ENCODE data around the gene HYAL3. TPM values are rescaled to one million over a fixed set of nuclear protein-coding genes. Genes with fewer than 3 reads are reported as not detected.

HYAL3 gene
- total and polyA plus RNA-seq, 2 of the 13 experiments (the other 11 are each of a cell fraction or from before 2014, with no cell fraction given) = 5.5 to 10.4 TPM

- TF ChIP-seq NFKBIZ (CRISPR knock-in tag; IDR thresholded peaks at IDR 0.05) = 0 out of 2 replicates have a peak, but pooled peaks have one; percentile 31
- TF ChIP-seq REL (CRISPR knock-in tag; conservative IDR thresholded peaks at IDR 0.05) = no peak
- TF ChIP-seq HNRNPH1 (optimal IDR thresholded peaks at IDR 0.05; ENCODE audit: low read depth, low read length) = no peak
- TF ChIP-seq ZNF20 (CRISPR knock-in tag; IDR thresholded peaks at IDR 0.05) = no peak
- no peak for TF ChIP-seq KLF15 (CRISPR knock-in tag; IDR thresholded peaks at IDR 0.05; ENCODE audit: borderline replicate concordance)
- TF ChIP-seq NR2F6 (IDR thresholded peaks at IDR 0.05) = no peak
- no peak for TF ChIP-seq NR2F6 (CRISPR knock-in tag; IDR thresholded peaks at IDR 0.05)
- no peak for TF ChIP-seq CCAR2 (optimal IDR thresholded peaks at IDR 0.05; ENCODE audit: low read depth, low read length)
- peak; percentile 97 for TF ChIP-seq AGO1 (IDR thresholded peaks at IDR 0.05; ENCODE audit: low read depth, low read length, poor library complexity, severe bottlenecking)
- TF ChIP-seq CHD2 (IDR thresholded peaks at IDR 0.05; ENCODE audit: low read depth, low read length) = peak; percentile 53; the same call in 1 of the 2 replicates
- TF ChIP-seq ZNF569 (CRISPR knock-in tag; IDR thresholded peaks at IDR 0.05; ENCODE audit: borderline replicate concordance) = no peak
- no peak for TF ChIP-seq JARID2 (CRISPR knock-in tag; IDR thresholded peaks at IDR 0.05; ENCODE audit: insufficient replicate concordance)
- TF ChIP-seq FOXC1 (CRISPR knock-in tag; IDR thresholded peaks at IDR 0.05; ENCODE audit: borderline replicate concordance) = no peak
- peak; percentile 57; the same call in 1 of the 2 replicates for TF ChIP-seq SIN3B (IDR thresholded peaks at IDR 0.05; ENCODE audit: low read length)
- TF ChIP-seq, protein P1, sequence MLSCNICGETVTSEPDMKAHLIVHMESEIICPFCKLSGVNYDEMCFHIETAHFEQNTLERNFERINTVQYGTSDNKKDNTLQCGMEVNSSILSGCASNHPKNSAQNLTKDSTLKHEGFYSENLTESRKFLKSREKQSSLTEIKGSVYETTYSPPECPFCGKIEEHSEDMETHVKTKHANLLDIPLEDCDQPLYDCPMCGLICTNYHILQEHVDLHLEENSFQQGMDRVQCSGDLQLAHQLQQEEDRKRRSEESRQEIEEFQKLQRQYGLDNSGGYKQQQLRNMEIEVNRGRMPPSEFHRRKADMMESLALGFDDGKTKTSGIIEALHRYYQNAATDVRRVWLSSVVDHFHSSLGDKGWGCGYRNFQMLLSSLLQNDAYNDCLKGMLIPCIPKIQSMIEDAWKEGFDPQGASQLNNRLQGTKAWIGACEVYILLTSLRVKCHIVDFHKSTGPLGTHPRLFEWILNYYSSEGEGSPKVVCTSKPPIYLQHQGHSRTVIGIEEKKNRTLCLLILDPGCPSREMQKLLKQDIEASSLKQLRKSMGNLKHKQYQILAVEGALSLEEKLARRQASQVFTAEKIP (CRISPR knock-in tag; IDR thresholded peaks at IDR 0.05; ENCODE audit: borderline replicate concordance) = no peak
- TF ChIP-seq ZNF7 (CRISPR knock-in tag; IDR thresholded peaks at IDR 0.05) = no peak
- TF ChIP-seq NFAT5 (CRISPR knock-in tag; IDR thresholded peaks at IDR 0.05) = no peak
- peak; percentile 56 for TF ChIP-seq PHF21A (CRISPR knock-in tag; IDR thresholded peaks at IDR 0.05)
- peak; percentile 65; the same call in 1 of the 2 replicates for TF ChIP-seq ZNF501 (CRISPR knock-in tag; IDR thresholded peaks at IDR 0.05)
- peak; percentile 17 for TF ChIP-seq XRCC5 (optimal IDR thresholded peaks at IDR 0.05; ENCODE audit: low read length)
- peak; percentile 69; the same call in 1 of the 2 replicates for TF ChIP-seq KAT7 (CRISPR knock-in tag; IDR thresholded peaks at IDR 0.05; ENCODE audit: borderline replicate concordance)
- TF ChIP-seq TBX3 (IDR thresholded peaks at IDR 0.05; ENCODE audit: borderline replicate concordance) = peak; percentile 19; the same call in 1 of the 2 replicates
- no peak for TF ChIP-seq ARNT (IDR thresholded peaks at IDR 0.05)
- TF ChIP-seq ZNF24 (IDR thresholded peaks at IDR 0.05) = no peak
These were observed 28.9 kb upstream of the HYAL3 start, which contains the start of gene TUSC2 (continued) for GRCh38 chr3:50327943-50328691.
